Brain pericyte (primary cell): ENCODE data around the gene FAM174C.

ENCODE experiments used
- DNase-seq: peaks from one replicate; pipeline ENCODE4 v3.0.0-alpha.2; 2012; ENCODE audit warnings: low read depth, low spot score

The FAM174C gene

GRCh38 chr19:1321539-1321938 lies 46.2 kb downstream of the FAM174C start:
- DNase-seq, result no peak

GRCh38 chr19:1322198-1322981 lies 47.1 kb downstream of the FAM174C start:
- no peak for DNase-seq

- no peak for DNase-seq
Measured at GRCh38 chr19:1324249-1324805, 49.0 kb downstream of the FAM174C start.

GRCh38 chr19:1324806-1325567 lies 49.7 kb downstream of the FAM174C start:
- peak; percentile 55 for DNase-seq

- DNase-seq, result no peak
Measured at GRCh38 chr19:1325568-1326294, 50.4 kb downstream of the FAM174C start.

GRCh38 chr19:1327125-1327524 lies 51.8 kb downstream of the FAM174C start:
- no peak for DNase-seq
